H1 (cell line): ENCODE measurements around the gene ULBP3. TPM values are rescaled to one million over a fixed set of nuclear protein-coding genes. Genes with fewer than 3 reads are reported as not detected.

Experiments used
- BRCA1 ChIP-seq: IDR thresholded peaks from 2 replicates; pipeline ENCODE4 v1.6.1; 2012; ENCODE audit warnings: low read depth, low read length, improper control_type of control experiment
- CBX5 ChIP-seq: fragments of 300-800, 300-1000 bp; sonication (generic); IDR thresholded peaks from 2 replicates; pipeline ENCODE4 v1.7.1; 2016; ENCODE audit warnings: antibody characterized with exemption, low read length, low read depth
- polyA plus RNA-seq, 7 experiments: library from polyadenylated mRNA; depleted of rRNA in 3 of 7; stranded (reverse) in 5 of 7; unstranded in 2 of 7; fragments of >200 nt in 5 of 7; fragments of 200-250 nt in 2 of 7; gene quantifications; 1 replicate in 5 of 7; 2 replicates in 1 of 7; 4 replicates in 1 of 7; pipeline versions ENCODE4 v1.2.1 to v1.2.3, GENCODE V29; 2011 to 2013; ENCODE audit warnings: missing spikeins in 2 of 7, mixed read lengths in 2 of 7
- total RNA-seq: library from RNA; stranded (reverse); fragmentation: NEBNext Ultra II Directional; extraction: Animal tissue kit (Norgen Biotek cat#: 25700); gene quantifications from 2 replicates; pipeline ENCODE4 v1.2.1, GENCODE V29; 2021

Gene ULBP3
- total and polyA plus RNA-seq, 2 of the 8 experiments (the other 6 are each of a cell fraction or from before 2014, with no cell fraction given): 1.9 to 4.2 TPM

- TF ChIP-seq CBX5 (no peak), BRCA1 (no peak)
These were observed 24.5 kb upstream of the ULBP3 start (continued) for GRCh38 chr6:150093397-150093796.
